HG02885 (cell line): ENCODE results near the gene IMP4.

Experiments used
- ATAC-seq: cut with Tn5 transposase; IDR thresholded peaks from one replicate; pipeline ENCODE4 v1.9.1; 2021; ENCODE audit warnings: mild to moderate bottlenecking; ENCODE audit not compliant: unreplicated experiment, poor library complexity

IMP4 gene

DNA sequence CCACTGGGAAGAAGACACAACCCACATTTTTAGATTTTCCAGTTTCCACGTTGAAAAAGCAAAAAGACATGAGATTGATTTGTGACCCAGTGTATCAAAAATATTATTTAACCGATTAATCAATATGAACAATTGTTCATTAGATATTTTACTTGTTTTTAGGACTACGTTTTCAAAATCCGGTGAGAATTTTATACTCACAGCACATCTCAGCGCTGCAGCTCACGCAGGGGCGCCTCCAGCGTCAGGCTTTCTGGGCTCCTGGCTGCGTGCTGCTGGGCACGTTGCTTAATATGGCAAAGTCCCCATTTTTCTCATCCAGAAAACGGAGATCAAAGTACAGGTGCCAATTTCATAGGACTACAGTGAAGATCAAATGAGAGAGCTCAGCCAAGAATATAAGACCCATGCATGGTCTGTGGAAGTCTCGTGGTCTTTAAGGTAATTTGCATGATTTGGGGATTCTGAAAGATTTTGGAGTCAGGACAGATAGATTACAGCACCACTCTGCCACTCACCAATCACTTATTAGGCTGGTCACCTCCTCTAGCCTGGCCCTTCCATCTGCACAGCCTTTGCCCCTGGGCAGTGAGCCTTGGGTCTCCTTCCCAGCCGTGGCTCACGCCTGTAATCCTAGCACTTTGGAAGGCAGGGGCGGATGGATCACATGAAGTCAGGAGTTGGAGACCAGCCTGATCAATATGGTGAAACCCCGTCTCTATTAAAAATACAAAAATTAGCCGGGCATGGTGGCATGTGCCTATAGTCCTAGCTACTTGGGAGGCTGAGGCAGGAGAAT, 49.4 kb downstream of the IMP4 start:
- ATAC-seq = no peak

DNA sequence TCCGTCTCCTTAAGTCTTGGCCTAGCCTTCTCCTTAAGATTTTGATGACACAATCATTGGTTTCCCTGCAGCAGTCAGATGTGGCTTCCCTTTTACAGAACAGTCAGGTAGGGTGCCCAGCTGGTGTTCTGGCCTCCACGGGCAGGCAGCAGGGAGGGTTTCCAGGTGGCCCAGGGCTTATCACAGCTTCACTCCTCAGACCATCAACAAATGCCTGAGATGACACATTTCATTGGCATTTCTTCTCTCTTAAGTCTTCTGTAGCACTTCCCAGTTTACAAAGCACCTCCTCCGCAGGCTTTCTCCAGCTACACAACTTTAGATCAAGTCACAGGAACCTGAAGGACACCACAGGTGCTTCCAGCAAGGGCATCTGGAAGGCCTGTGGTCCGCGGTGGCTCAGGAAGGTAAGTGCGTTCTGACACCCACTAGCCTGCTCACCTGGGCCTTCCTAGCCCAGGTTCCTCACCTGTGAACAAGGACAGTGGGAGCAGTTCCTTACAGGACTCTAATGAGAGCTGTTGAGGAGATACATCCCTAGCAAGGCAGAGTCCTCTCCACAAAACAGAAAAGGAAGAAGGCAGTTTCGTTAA, 50.7 kb downstream of the IMP4 start:
- no peak for ATAC-seq
